GM19395 (cell line): ENCODE results near the gene MYO18A.
"Not testable (repeated sequence)": the region's sequence is repeated elsewhere in the genome, so short reads cannot be mapped to it uniquely, and the experiment has no call there.

Experiments used
- ATAC-seq: cut with Tn5 transposase; IDR thresholded peaks from one replicate; pipeline ENCODE4 v1.9.1; 2021; ENCODE audit warnings: mild to moderate bottlenecking, moderate library complexity; ENCODE audit not compliant: unreplicated experiment

MYO18A gene, protein sequence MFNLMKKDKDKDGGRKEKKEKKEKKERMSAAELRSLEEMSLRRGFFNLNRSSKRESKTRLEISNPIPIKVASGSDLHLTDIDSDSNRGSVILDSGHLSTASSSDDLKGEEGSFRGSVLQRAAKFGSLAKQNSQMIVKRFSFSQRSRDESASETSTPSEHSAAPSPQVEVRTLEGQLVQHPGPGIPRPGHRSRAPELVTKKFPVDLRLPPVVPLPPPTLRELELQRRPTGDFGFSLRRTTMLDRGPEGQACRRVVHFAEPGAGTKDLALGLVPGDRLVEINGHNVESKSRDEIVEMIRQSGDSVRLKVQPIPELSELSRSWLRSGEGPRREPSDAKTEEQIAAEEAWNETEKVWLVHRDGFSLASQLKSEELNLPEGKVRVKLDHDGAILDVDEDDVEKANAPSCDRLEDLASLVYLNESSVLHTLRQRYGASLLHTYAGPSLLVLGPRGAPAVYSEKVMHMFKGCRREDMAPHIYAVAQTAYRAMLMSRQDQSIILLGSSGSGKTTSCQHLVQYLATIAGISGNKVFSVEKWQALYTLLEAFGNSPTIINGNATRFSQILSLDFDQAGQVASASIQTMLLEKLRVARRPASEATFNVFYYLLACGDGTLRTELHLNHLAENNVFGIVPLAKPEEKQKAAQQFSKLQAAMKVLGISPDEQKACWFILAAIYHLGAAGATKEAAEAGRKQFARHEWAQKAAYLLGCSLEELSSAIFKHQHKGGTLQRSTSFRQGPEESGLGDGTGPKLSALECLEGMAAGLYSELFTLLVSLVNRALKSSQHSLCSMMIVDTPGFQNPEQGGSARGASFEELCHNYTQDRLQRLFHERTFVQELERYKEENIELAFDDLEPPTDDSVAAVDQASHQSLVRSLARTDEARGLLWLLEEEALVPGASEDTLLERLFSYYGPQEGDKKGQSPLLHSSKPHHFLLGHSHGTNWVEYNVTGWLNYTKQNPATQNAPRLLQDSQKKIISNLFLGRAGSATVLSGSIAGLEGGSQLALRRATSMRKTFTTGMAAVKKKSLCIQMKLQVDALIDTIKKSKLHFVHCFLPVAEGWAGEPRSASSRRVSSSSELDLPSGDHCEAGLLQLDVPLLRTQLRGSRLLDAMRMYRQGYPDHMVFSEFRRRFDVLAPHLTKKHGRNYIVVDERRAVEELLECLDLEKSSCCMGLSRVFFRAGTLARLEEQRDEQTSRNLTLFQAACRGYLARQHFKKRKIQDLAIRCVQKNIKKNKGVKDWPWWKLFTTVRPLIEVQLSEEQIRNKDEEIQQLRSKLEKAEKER (N-terminal part only)

DNA sequence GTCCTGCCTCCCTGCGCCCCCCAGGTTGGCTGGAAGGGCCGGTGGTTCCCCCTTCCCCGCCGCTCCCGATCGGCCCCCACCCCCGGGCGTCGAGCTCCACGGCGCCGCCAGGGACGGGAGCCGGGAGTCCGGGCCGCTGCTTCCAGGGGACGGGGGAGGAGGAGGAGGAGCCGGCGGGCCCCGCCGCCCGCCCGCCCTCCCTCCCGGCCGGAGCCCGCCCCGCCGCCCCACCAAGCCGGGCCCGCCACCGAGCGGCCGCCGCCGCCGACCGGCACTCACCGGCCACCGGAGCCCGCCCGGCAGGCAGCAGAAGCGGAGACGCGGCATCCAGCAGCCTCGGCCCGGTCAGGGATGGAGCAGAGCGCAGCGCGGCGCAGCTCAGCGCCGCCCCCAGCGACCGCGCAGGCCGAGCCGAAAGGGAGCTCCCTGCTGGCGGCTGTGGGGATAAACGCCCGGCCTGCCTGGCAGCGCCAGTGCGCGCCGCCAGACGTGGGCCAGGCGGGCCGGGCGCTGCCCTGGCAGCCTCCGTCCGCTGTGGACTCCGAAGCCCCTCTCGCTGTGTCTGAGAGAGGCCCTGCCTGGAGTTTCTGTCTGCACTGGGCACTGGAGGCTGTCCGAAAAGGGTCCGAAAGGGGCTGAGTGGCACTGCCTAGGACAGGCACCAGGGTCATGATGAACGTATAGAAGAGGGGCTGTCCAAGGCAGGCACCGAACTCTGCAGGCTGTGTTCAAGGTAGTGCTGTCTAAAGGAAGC lies at the start of gene MYO18A:
Gene MYO18A, minus strand, starts transcription at position 365 of the 754 bp plus-strand sequence. CDS start 13,458 bp downstream, outside the sequence.
- ATAC-seq = peak; percentile 78

DNA sequence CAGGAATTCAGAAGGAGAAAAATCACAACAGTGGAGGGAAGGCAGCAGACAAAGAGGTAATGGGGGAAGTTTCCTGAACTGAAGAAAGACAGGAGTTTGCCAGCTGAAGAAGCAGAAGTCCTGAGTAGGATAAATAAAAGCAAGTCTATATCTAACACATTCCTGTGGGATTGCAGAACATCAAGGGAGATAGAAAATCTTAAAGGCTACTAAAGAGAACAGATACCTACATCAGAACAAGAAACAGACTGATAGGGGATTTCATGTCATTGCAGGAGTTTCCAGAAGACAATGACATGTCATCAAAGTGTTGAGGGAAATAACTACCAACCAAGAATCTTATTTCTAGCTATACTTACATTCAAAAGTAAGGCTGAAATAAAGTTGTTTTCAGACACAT lies 45.2 kb upstream of the MYO18A start:
- no peak for ATAC-seq

DNA sequence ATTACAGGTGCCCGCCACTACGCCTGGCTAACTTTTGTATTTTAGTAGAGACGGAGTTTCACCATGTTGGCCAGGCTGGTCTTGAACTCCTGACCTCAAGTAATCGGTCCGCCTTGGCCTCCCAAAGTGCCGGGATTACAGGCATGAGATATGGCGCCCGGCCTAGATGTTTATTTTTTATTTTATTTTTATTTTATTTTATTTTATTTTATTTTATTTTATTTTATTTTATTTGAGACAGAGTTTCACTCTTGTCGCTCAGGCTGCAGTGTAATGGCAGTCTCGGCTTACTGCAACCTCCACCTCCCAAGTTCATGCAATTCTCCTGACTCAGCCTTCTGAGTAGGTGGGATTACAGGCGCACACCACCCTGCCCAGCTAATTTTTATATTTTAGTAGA lies 41.1 kb upstream of the MYO18A start:
- not testable (repeated sequence) for ATAC-seq

DNA sequence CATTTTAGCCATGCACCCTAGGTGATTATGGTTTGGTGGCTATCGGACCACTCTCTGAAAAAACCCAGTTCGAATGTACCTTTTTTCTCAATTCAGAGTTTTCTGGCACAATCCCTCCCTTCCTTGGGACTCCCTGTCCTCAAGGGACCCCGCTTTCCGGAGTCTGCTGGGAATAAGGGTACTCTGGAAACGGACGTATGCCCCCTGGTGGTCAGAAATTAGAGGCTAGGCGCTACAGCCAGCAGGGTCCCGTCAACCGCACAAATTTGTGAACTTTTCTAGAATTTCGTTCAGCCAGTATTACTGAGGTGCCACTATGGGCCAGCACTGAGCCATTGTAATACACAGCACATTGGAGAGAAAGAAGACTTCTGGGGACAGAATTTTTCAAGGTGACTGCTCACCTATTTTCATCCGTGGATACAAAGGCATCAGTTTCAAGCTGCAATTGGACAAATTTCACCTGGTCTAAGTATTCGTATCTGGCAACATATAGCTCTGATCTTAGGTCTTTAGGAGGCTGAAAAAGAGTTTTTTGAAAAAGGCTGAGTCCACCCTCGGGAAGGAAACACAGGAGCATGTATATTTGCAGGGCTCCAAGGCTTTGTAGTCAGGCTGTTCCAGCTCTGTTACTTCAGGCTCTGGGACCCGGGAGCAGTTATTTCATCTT lies 39.3 kb upstream of the MYO18A start:
- ATAC-seq = no peak

DNA sequence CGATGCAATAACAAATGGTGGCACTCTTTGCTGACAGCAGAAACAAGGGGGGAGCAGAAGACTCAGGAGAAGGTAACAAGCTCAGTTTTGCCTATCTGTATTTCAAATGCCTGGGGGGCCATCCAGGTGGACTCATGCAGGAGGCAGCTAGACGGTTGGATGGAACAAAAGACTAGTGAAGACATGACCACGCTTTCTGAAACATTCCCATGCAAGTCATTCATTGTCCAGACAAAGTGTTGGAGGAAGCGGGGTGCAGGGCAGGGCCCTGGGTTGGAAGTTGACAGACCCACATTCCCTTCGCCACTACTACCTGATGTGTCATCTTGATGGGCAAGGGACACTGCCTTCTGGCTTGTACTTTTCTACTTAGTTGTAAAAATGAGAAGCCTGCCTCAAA lies 36.7 kb upstream of the MYO18A start:
- no peak for ATAC-seq

DNA sequence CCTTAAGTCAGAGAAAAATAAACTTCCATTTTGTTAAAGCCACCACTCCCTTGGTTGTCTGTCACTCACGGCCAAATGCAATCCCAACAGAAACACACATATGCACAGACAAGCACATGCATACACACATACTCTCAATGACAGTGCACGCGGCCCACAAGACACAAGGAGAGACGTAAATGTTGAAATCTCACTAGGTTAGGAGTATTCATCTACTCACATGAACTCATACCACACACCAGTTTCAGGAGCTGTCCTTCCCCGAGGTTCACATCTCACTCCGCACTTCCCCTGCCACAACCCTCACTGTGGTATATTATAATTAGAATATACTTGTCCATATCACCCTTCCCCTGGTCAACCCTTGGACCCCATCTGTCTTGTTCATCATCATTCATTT lies 36.0 kb upstream of the MYO18A start:
- no peak for ATAC-seq

DNA sequence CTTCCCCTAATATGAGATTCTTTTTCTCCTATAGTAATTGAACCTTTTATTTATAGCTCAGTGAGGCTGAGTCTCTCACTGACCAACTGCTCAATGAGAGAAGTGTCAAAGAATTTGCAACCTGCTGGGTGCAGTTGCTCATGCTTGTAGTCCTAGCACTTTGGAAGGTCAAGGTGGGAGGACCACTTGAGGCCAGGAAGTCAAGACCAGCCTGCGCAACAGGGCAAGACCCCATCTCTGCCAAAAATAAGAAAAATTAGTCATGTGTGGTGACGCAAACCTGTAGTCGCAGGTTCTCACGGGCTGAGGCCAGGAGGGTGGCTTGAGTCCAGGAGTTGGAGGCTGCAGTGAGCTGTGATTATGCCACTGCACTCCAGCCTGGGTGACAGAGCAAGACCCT lies 35.5 kb upstream of the MYO18A start:
- ATAC-seq = no peak

DNA sequence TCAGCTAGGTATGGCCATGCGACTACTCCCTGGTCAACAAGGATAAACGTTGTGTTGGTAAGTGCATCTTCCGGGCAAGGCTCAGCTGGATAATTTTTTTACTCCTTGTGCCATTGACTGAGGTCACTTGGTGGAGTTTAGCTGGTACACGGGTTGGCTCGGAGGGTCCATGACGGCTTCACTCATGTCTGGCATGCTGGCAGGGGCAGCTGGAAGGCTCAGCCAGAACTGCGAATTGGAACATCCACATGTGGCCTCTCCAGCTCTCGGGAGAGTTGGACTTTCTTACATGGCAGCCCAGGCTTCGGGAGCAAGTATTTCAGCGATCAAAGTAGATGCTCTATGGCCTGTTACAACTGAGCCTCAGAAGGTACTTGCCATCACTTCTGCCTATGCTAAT lies 35.0 kb upstream of the MYO18A start:
- ATAC-seq = no peak

DNA sequence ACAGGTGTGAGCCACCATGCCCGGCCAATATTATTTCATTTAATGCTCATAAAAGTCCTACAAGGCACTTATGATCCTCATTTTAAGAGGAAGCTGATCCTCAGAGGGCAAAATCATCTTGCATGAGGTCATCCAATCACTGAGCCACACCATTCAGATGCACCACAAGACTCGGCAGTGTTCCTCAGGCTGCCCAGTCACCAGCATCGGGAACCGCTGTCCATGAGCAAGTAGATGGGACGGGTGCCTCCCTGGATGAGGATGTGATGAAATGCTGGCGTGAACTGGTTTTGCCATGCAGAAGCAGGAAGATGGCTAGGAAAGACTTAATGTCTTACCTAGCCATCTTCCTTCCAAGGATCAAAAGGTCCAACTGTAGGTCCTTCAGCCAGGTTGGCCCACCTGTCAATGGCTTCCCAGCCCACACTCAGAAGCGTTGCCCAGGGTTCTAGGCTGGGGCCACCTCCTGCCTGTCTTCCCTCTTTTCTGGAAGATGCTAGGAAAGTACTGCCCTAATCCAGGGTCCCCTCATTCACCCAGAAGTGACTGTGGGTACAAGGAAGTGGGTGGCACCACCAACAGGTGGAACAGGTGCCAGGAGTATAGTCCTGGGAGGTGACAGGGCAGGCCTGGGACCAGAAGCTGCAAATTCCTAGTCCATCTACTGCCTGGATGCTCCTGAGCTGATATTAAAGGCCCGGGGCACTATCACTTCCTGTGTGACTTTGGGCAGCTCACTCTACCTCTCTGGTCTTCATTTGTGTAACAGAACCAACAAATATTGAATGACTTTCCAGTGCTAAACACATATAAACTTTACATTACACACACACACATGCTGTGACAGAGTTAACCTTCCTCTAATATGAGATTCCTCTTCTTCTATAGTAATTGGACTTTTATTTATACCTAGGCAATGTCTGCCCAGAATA lies 34.3 kb upstream of the MYO18A start:
- ATAC-seq = no peak

DNA sequence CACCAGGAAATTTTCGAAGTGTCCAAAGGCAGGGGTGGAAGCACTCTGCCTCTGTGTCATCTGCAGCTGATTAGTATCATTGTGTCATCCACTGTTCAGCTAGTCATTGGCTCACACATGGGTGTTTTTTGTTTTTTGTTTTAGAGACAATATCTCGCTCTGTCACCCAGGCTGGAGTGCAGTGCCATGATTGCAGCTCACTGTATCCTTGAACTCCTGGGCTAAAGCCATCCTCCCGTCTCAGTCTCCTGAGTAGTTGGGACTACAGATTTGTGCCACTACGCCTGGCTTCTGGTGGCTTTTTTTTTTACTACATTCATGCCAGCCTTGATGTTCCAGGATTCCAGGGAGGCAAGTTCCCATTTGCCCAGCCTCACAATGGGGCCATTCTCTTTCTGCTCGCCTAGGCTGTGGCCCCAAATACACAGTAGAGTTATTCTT lies 32.5 kb upstream of the MYO18A start:
- ATAC-seq = no peak

DNA sequence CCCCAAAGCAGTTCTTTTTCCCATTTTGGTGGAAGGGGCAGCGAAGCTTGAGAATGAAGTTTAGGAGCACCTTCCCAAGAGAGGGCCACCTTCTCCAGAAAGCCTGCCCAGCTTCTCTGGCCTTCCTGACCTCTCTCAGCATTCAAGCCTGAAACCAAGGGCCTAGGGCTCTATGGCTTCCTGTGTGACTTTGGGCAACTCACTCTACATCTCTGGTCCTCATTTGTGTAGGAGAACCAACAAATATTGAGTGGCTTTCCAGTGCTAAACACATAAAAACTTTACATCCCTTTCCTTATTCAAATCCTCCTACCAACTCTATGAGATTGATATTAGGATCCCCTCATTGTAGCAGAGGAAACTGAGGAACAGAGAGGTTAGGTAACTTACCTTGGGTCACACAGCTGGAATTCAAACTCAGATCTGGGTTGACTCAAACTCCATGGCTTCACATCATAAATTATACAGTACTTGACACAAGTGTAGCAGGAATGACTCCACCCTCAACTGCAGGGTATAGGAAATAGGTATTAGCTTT lies 32.0 kb upstream of the MYO18A start:
- ATAC-seq = no peak

DNA sequence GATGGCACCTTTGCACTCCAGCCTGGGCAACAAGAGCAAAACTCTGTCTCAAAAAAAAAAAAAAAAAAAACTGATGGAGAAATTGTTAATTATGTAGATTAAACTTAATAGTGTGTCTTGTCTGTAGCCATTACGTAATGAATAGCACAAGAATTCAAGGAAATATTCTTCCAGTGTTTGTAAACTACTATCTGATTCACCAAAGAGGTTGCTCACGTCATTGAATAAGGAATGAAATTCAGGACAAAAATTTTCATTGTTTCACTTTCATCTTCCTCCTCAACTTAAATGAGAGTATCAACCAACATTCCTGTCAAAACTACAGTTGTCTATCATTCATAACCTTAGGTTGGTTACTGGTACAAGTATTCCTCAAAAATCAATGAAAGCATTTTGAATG lies 30.7 kb upstream of the MYO18A start:
- no peak for ATAC-seq

DNA sequence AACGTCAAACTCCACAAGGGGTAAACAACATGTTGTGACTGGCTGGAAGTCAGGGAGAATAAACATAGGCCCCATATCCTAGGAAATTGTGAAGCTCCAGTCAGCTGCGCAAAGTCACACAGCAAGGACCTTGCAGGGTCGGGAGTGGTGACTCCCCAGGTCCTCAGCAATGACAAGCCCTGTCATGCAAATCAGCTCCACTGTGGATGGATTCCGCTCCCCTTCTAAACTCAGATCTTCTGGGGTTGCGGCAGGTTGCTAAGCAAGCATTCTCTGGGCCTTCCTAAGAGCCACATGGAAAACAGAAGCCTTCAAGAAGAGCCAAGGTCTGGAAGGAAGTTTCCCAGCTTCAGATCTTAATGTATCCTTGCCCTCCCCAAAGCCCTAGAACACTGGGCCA lies 28.9 kb upstream of the MYO18A start:
- ATAC-seq = no peak

DNA sequence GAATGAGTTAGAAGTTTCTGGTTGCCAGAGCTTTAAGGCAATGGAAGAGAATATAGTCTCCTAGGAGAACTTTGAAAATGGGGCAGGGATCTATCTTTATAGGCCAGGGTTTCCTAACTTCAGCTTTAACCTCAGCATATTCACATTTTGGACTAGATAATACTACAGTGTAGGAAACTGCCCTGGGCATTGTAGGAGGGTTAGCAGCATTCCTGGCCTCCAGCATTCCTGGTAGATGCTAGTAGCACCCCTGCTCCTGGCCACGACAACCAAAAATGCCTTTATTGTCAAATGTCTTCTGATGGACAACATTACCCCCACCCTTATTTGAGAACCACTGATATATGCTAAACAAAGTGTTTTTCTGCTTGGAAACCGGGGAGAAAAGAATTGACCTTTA lies 27.8 kb upstream of the MYO18A start:
- no peak for ATAC-seq

DNA sequence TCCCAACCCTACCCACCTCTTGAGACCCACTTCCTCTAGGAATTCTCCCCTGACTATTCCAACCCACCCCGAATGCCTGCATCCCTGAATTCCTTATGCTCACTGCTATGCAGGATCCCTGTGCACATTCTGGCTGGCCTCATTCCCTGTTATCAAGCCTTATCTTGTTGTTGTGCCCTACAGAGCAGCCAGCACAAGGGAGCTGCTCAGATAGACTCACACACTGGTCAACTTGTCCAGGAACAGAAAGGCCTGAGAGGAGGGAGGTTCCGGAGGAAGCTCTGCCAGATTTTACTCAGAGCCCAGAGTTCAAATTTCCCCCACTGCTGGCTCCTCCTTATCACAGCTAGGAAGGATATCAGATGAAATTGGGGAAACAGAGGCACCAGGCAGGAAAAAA lies 24.8 kb upstream of the MYO18A start:
- no peak for ATAC-seq

DNA sequence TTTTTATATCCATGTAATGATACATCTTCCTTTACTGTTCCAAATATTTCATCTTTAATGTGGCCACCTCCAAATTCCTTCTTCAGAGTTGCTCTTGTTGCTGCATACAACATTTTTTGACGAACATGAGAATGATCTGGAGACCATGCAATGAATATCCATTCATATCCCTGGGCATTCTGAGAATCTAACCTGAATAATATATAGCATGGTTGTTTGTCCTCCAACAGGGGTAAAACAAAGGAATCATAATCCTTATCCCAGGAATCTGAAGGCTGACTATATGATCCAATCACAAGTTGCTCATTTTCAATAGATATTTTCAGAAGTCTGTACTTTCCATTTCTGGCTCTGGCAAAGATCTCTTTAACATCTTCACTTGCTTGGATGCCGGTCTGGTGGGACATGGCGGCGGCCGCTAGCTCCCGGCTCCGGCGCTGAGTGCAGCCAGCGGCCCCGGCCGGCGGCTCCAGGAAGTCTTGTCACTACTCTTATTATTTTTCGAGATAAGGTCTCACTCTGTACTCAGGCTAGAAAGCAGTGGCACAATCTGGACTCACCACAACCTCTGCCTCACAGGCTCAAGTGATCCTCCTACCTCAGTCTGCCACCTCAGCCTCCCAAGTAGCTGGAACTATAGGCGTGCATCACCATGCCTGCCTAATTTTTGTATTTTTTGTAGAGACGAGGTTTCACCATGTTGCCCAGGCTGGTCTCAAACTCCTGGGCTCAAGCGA lies 24.0 kb upstream of the MYO18A start:
- ATAC-seq = not testable (repeated sequence)

DNA sequence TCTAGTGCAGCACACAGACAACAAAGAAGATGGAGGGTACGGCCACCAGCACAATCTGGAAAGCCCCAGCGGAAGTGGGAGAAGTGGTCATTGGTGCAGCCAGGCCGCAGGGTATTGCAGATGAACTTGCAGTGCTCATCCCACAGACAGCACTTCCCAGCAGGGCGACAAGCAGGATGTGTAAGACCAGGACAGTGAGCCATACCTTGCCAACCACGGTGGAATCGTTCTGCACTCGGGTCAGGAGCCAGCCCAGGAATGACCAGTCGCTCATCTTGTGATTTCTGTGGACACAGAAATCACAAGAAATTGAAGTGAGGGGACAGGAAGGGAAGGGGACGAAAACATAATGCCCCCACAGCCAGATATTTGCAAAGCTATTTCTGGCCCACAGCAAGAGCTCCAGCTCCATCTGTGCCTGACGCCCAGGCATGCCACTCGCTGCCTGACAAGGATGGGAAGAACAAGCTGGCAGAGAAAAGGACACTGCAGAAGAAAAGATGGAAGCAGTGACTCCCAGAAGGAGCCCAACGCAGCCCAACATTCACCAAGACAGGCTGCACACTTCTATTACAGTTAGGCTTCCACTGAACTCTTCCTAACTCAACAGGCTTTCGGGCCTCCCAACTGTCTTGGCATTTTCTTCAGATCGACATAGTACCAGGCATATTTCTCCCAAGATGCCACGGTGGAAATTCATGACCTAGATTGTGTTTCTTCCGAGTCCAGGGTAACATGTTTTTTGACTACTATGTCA lies 17.5 kb upstream of the MYO18A start:
- ATAC-seq = no peak
